ENCODE measurements around the gene LHFPL2.

Gene LHFPL2

GRCh38 chr5:78565395-78565794, 83.2 kb downstream of the LHFPL2 start:
- DNase-seq: no peak

GRCh38 chr5:78563621-78564020, 85.0 kb downstream of the LHFPL2 start:
- DNase-seq: peak in 1 of 14 donors; percentile 17

GRCh38 chr5:78562714-78563330, 85.8 kb downstream of the LHFPL2 start:
- peak in 1 of 14 donors; percentile 87 for DNase-seq

- peak in 1 of 14 donors; percentile 51 for DNase-seq
These were observed 86.6 kb downstream of the LHFPL2 start for GRCh38 chr5:78562001-78562400.

- no peak for DNase-seq
These were observed 87.3 kb downstream of the LHFPL2 start for GRCh38 chr5:78561261-78561660.

- DNase-seq: no peak
These were observed 88.3 kb downstream of the LHFPL2 start for GRCh38 chr5:78560000-78560855.

- peak in 1 of 14 donors; percentile 83 for DNase-seq
These were observed 91.0 kb downstream of the LHFPL2 start for GRCh38 chr5:78557601-78558000.

- no peak for DNase-seq
These were observed 92.7 kb downstream of the LHFPL2 start for GRCh38 chr5:78555870-78556269.

GRCh38 chr5:78554670-78555069, 93.9 kb downstream of the LHFPL2 start:
- DNase-seq: no peak

- DNase-seq: no peak
These were observed 94.8 kb downstream of the LHFPL2 start for GRCh38 chr5:78553580-78554353.

- DNase-seq: no peak
These were observed 95.7 kb downstream of the LHFPL2 start for GRCh38 chr5:78552729-78553342.

- DNase-seq: no peak
These were observed 97.7 kb downstream of the LHFPL2 start for GRCh38 chr5:78550891-78551290.

GRCh38 chr5:78549043-78549442, 99.5 kb downstream of the LHFPL2 start:
- peak in 7 of 14 donors; percentile 36 to 62 (median 55) for DNase-seq

GRCh38 chr5:78547731-78548615, 100.6 kb downstream of the LHFPL2 start:
- DNase-seq: peak in 1 of 14 donors; percentile 33

GRCh38 chr5:78547183-78547582, 101.4 kb downstream of the LHFPL2 start:
- DNase-seq: no peak

- no peak for DNase-seq
These were observed 102.1 kb downstream of the LHFPL2 start for GRCh38 chr5:78546276-78546996.

GRCh38 chr5:78545406-78545805, 103.2 kb downstream of the LHFPL2 start:
- no peak for DNase-seq

- no peak for DNase-seq
These were observed 103.9 kb downstream of the LHFPL2 start for GRCh38 chr5:78544561-78545201.

GRCh38 chr5:78543916-78544315, 104.7 kb downstream of the LHFPL2 start:
- DNase-seq: no peak

- no peak for DNase-seq
These were observed 105.3 kb downstream of the LHFPL2 start for GRCh38 chr5:78543292-78543691.
